Esophagus muscularis mucosa (tissue), 3 donors: ENCODE data around the gene OTUD4.
"Not testable (repeated sequence)": the region's sequence is repeated elsewhere in the genome, so short reads cannot be mapped to it uniquely, and the experiment has no call there.

Experiments used
- CTCF ChIP-seq, 3 experiments: fragments of 200-600 bp in 2 of 3; fragments of 450-650 bp in 1 of 3; sonication (generic) in 2 of 3; IDR thresholded peaks; one replicate each; pipeline ENCODE4 v1.5.1; 2017 to 2019; ENCODE audit warnings: antibody characterized with exemption in 3 of 3, mild to moderate bottlenecking in 2 of 3, moderate library complexity in 1 of 3
- POLR2A ChIP-seq: fragments of 450-650 bp; IDR thresholded peaks from one replicate; pipeline ENCODE4 v1.6.1; 2017; ENCODE audit warnings: antibody characterized with exemption, moderate library complexity, mild to moderate bottlenecking, low read depth
- POLR2AphosphoS5 ChIP-seq, 2 donors: sonication (generic); formaldehyde crosslinking; IDR thresholded peaks; one replicate each; pipeline ENCODE4 v1.6.1; 2017; ENCODE audit warnings: antibody characterized with exemption in 2 of 2

- TF ChIP-seq CTCF (IDR thresholded peaks at IDR 0.05); POLR2A; POLR2AphosphoS5 (IDR thresholded peaks at IDR 0.05): not testable (repeated sequence)
Observed at GRCh38 chr4:145136219-145136618, 44.2 kb downstream of the OTUD4 start.
